Right lobe of liver (tissue), 6 donors: ENCODE data around the gene CFAP157. TPM values are rescaled to one million over a fixed set of nuclear protein-coding genes. Genes with fewer than 3 reads are reported as not detected.
"Not testable (repeated sequence)": the region's sequence is repeated elsewhere in the genome, so short reads cannot be mapped to it uniquely, and the experiment has no call there.

Experiments
- ATAC-seq, 4 donors: fragments of 200-7000 bp; cut with Tn5 transposase; one replicate each; pipeline ENCODE4 v1.9.1; 2020; ENCODE audit warnings: mild to moderate bottlenecking in 4 of 4, moderate library complexity in 4 of 4
- DNase-seq, 3 donors: peaks; one replicate each; pipeline ENCODE4 v3.0.0-alpha.2; 2020
- H3K27ac ChIP-seq, 3 donors: fragments of 200-600 bp; one replicate each; pipeline ENCODE4 v1.8.0; 2022
- H3K27me3 ChIP-seq, 2 donors: fragments of 200-600 bp; one replicate each; pipeline ENCODE4 v1.8.0; 2022
- H3K36me3 ChIP-seq, 4 donors: fragments of 200-600 bp; sonication (generic) in 1 of 4; one replicate each; pipeline versions ENCODE4 v1.5.1 to v1.8.0; 2017 to 2022; ENCODE audit warnings: control low read depth in 1 of 4
- H3K4me1 ChIP-seq, 4 donors: fragments of 200-600 bp; sonication (generic) in 1 of 4; one replicate each; pipeline versions ENCODE4 v1.5.1 to v1.8.0; 2017 to 2022; ENCODE audit warnings: control low read depth in 1 of 4
- H3K4me3 ChIP-seq, 3 donors: fragments of 200-600 bp; one replicate each; pipeline ENCODE4 v1.8.0; 2022
- H3K9me3 ChIP-seq, 4 donors: fragments of 200-600 bp; sonication (generic) in 1 of 4; one replicate each; pipeline versions ENCODE4 v1.5.1 to v1.8.0; 2017 to 2022; ENCODE audit warnings: control low read depth in 1 of 4
- CTCF ChIP-seq, 4 donors: fragments of 200-600 bp in 3 of 4; fragments of 450-650 bp in 1 of 4; IDR thresholded peaks; one replicate each; pipeline versions ENCODE4 v1.5.1 to v1.8.0; 2016 to 2022; ENCODE audit warnings: antibody characterized with exemption in 4 of 4, mild to moderate bottlenecking in 2 of 4
- POLR2A ChIP-seq: fragments of 450-650 bp; IDR thresholded peaks from one replicate; pipeline ENCODE4 v1.6.1; 2017; ENCODE audit warnings: antibody characterized with exemption, mild to moderate bottlenecking
- WGBS: methylation state at CpG from one replicate; pipeline ENCODE4 v1.1.6; 2018; ENCODE audit warnings: low coverage, low lambda C conversion rate; ENCODE audit not compliant: insufficient coverage; ENCODE audit errors: missing lambda C conversion rate; 5-methylcytosine and 5-hydroxymethylcytosine counted together
- intact Hi-C, 2 donors: fragments of 100-400 bp; cut with DNase I; formaldehyde crosslinking; loops; one replicate each; pipeline versions ENCODE4 v1.11.2 to v1.14.1; 2022
- total RNA-seq, 6 experiments: library from RNA; depleted of rRNA in 2 of 6; stranded (reverse); fragments of >200 nt in 2 of 6; fragmentation: NEBNext Ultra II Directional in 3 of 6; extraction: Animal tissue kit (Norgen Biotek cat#: 25700) in 3 of 6; gene quantifications; one replicate each; pipeline versions ENCODE4 v1.1.0 to v1.2.4, GENCODE V29; 2016 to 2023
- donor health status: DM: no; HTN: yes; CAD: no.
- donor health status: DM: no; HTN: no; CAD: no.
- donor health status: DM: no; HTN: no; CAD: no.
- donor health status: DM: no; HTN: yes; CAD: no.
- donor health status: DM: no; HTN: yes; CAD: no.

Gene CFAP157
- total RNA-seq, 6 experiments from 2014 or later: 0.10 TPM; not detected in 5

- WGBS: 37% methylated on average over 7 of the region's 61 CpGs
- no peak overlapping the region for H3K27ac ChIP-seq
- H3K36me3 ChIP-seq: no peaks in the 10 kb centered on the region
- no peaks in the 10 kb centered on the region for H3K9me3 ChIP-seq
- no peak for TF ChIP-seq CTCF (IDR thresholded peaks at IDR 0.05)
- no peak for TF ChIP-seq POLR2A
- no peak overlapping the region for H3K4me3 ChIP-seq
- H3K4me1 ChIP-seq: no peaks in the 10 kb centered on the region
- intact Hi-C loops: loop anchor here in 1 of 2 donors (10.0 kb wide), 1 partner anchor 251 kb away; no protein-coding TSS in a partner anchor
- DNase-seq (peak in 1 of 3 donors; percentile 35), ATAC-seq (peak in 1 of 4 donors; percentile 8)
- H3K27me3 ChIP-seq: no peaks in the 10 kb centered on the region
Observed at GRCh38 chr9:127755061-127756060, 48.6 kb downstream of the CFAP157 start.

GRCh38 chr9:127756233-127756632, 49.4 kb downstream of the CFAP157 start:
- DNase-seq (no peak), ATAC-seq (no peak)
- no peak for TF ChIP-seq POLR2A
- TF ChIP-seq CTCF (IDR thresholded peaks at IDR 0.05): no peak
- WGBS: 100% methylated on average over 1 of the region's 3 CpGs
- Histone ChIP-seq H3K4me1 (no peaks in the 10 kb centered on the region), H3K9me3 (no peaks in the 10 kb centered on the region), H3K4me3 (no peak overlapping the region), H3K27me3 (no peaks in the 10 kb centered on the region), H3K36me3 (no peaks in the 10 kb centered on the region), H3K27ac (no peak overlapping the region)
- intact Hi-C loops: loop anchor here in 1 of 2 donors (10.0 kb wide), 1 partner anchor 251 kb away; no protein-coding TSS in a partner anchor

GRCh38 chr9:127756776-127757175, 50.0 kb downstream of the CFAP157 start:
- H3K4me1 ChIP-seq, H3K27me3 ChIP-seq, H3K9me3 ChIP-seq, H3K4me3 ChIP-seq, H3K27ac ChIP-seq, H3K36me3 ChIP-seq, ATAC-seq, DNase-seq: not testable (repeated sequence)
- 69% methylated on average over 11 of the region's 11 CpGs for WGBS
- intact Hi-C loops: loop anchor here in 1 of 2 donors (10.0 kb wide), 1 partner anchor 252 kb away; no protein-coding TSS in a partner anchor

DNA sequence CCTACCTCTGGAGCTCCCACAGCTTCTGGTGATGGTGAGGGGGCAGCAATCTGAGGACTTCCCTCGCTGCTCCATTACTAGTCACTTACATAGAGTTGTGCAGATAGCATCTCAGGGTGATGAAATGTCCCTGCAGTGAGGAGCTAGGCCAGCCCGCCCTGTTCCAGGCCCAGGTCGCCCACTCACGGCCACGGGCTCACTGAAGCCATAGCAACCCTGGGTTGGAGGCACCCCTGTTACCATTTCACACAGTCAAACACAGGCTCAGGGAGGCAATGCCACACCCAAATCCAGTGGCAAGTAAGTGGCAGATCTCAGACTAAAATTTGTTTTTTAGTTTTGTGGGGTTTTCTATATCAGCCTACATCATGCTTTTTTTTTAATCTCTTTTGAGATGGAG, 52.1 kb downstream of the CFAP157 start:
- intact Hi-C loops: loop anchor here in 1 of 2 donors (10.0 kb wide), 1 partner anchor 254 kb away; no protein-coding TSS in a partner anchor
- ATAC-seq: no peak
- no peaks in the 10 kb centered on the region for H3K36me3 ChIP-seq
- DNase-seq: no peak
- no peaks in the 10 kb centered on the region for H3K4me1 ChIP-seq
- TF ChIP-seq POLR2A: no peak
- no peak for TF ChIP-seq CTCF (IDR thresholded peaks at IDR 0.05)
- WGBS: 40% methylated on average over 1 of the region's 5 CpGs
- H3K9me3 ChIP-seq: no peaks in the 10 kb centered on the region
- H3K27me3 ChIP-seq: no peaks in the 10 kb centered on the region
- H3K4me3 ChIP-seq: no peak overlapping the region
- H3K27ac ChIP-seq: no peak overlapping the region

DNA sequence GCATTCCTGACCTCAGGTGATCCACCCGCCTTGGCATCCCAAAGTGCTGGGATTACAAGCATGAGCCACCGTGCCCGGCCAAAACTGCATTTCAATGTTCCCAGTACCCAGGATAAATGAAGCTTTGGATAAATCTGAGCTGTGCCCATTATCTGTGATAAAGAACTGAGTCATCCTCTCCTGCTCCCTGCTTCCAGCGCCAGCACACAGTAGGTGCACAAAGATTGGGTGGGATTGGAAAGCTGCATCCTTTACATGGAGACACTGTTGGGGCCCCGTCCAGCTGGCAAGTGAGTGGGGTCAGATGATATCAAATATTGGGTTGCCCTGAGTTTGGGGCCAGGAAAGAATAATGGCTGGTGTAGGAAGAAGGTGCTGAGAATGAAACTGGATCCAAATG, 54.3 kb downstream of the CFAP157 start:
- H3K9me3 ChIP-seq: no peaks in the 10 kb centered on the region
- no peak overlapping the region for H3K4me3 ChIP-seq
- no peak overlapping the region for H3K27ac ChIP-seq
- ATAC-seq: no peak
- no peak for TF ChIP-seq CTCF (IDR thresholded peaks at IDR 0.05)
- no peaks in the 10 kb centered on the region for H3K36me3 ChIP-seq
- WGBS: 64% methylated on average over 5 of the region's 5 CpGs
- no peaks in the 10 kb centered on the region for H3K4me1 ChIP-seq
- intact Hi-C loops: no loop called here
- no peak for DNase-seq
- no peaks in the 10 kb centered on the region for H3K27me3 ChIP-seq
